Measurements from ENCODE around the gene CNOT4.

The CNOT4 gene

GRCh38 chr7:135509839-135510591 lies at the start of gene CNOT4:
Gene CNOT4 (minus strand): TSS chr7:135510102. CDS start chr7:135438331, 71,771 bp downstream.
- peak; percentile 98 for DNase-seq

GRCh38 chr7:135558881-135559280 lies 49.0 kb upstream of the CNOT4 start:
- DNase-seq = no peak

- DNase-seq = peak; percentile 81
These were observed 48.5 kb upstream of the CNOT4 start for GRCh38 chr7:135558337-135558767.

DNA sequence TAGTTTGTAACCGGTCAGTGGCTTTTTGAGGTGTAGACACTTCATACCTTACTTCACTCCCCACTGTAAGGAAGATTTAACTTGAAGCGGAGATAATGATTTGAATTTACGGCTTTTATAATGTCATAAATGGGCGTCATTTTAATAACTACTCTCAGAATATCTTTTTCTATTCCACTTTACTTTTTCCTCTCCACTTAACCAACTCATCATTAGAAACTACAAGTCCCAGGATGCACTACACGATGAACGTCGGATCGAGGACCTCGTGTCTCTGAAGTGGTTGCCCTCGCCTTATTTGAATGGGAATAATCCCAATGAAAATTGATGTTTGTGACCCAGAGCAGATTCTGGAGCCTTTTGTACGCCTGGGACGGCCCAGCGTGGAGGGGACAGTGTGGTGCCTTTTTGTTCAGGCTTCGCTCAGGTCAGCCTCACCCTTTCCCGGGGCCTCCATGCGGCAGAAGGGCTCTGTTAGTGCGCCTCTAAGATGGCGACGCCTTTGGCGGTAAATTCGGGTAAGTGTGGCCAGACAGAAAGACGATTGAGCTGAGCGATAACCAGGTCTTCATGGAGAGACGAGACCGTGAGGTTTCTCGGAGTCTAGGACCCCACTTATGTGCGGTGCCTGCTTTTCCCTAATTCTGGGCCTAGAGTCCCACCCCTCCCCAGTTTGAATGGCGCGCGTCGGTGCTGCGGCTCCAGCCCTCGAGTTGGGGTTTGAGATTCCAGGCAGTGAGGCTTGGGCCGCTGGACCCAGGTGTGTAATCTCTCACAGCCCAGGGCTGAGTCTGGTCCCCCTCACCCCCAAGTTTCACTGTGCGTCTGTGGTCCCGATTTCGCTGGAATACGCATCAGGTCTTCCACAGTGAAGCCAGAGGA lies 47.8 kb upstream of the CNOT4 start, which contains the start of gene NUP205:
NUP205 (plus strand) TSS at position 463 of the 882 bp plus-strand sequence; CDS start at position 491, 28 bp downstream.
- DNase-seq = peak; percentile 80

GRCh38 chr7:135553346-135553745 lies 43.4 kb upstream of the CNOT4 start:
- DNase-seq = no peak

GRCh38 chr7:135552148-135552547 lies 42.2 kb upstream of the CNOT4 start:
- DNase-seq = no peak

- DNase-seq = no peak
These were observed 40.3 kb upstream of the CNOT4 start for GRCh38 chr7:135550196-135550595.

DNA sequence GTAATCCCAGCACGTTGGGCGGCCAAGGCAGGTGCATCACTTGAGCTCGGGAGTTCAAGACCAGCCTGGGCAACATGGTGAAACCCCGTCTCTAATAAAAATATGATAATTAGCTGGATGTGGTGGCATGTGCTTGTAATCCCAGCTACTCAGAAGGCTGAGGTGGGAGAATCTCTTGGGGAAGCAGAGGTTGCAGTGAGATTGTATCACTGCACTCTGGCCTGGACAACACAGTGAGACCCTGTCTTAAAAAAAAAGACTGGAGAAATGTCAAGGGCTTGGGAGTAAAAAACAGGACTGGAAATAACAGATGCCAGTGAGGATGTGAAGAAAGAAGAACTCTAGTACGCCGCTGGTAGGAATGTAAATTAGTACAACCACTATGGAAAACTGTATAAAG lies 31.1 kb upstream of the CNOT4 start:
- no peak for DNase-seq

DNA sequence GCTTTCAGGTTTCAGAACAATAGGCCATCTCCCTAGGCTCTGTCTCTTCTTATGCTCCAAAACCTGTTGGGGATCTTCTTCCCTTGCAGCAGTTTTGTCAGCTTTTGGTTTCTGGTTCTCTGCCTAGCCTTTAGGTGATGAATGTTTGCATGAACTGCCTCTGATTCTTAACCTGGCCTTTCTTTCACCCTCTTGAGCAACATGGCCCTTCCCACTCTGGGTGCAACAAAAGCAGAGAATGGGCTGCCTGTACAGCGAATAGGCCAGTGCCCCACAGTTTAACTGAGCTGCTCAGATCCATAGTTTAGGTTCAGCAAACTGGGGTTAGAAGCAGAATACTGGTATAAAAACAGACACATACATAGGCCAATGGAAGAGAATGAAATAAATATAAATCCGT lies 29.7 kb upstream of the CNOT4 start:
- DNase-seq = no peak

GRCh38 chr7:135538376-135538775 lies 28.5 kb upstream of the CNOT4 start:
- DNase-seq = no peak

- DNase-seq = no peak
These were observed 28.0 kb upstream of the CNOT4 start for GRCh38 chr7:135537905-135538304.

- no peak for DNase-seq
These were observed 27.6 kb upstream of the CNOT4 start for GRCh38 chr7:135537453-135537852.

DNA sequence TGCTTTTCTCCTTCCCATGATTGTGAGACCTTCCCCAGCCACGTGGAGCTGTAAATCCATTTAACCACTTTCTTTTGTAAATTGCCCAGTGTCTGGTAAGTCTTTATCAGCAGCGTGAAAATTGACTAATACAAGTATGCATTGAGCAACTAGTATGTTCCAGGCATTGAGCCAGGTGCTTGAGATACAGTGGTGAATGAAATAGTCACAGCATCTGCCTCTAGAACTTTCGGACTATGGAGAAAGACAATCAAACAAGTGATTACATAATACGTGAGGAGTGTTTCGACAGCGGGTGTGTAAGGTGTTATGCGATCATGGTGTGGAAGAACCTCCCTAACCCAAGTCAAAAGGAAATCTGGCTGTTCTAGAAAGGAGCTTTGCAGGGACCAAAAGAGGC lies 26.2 kb upstream of the CNOT4 start:
- no peak for DNase-seq

DNA sequence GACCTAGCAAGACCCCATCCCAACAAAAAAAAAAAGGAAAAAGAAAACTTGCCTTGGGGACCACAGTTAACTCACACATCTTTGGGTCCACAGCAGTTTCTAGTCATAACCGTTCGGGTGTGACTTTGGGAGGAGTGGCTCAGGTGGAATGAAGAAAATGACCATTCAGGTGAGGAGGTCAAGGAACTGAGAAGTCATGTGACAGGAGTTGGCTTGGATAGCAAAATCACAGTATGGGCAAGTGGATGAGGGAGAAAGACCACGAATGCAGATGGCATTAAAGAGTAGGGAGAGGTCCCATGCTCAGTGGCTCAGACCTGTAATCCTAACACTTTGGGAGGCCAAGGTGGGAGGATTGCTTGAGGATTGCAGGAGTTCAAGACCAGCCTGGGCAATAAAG lies 17.1 kb upstream of the CNOT4 start:
- no peak for DNase-seq

- DNase-seq = no peak
These were observed 15.5 kb upstream of the CNOT4 start for GRCh38 chr7:135525426-135525825.

GRCh38 chr7:135523146-135523545 lies 13.2 kb upstream of the CNOT4 start:
- no peak for DNase-seq

GRCh38 chr7:135522509-135522908 lies 12.6 kb upstream of the CNOT4 start:
- DNase-seq = no peak

- DNase-seq = no peak
These were observed 10.0 kb upstream of the CNOT4 start for GRCh38 chr7:135519871-135520270.

DNA sequence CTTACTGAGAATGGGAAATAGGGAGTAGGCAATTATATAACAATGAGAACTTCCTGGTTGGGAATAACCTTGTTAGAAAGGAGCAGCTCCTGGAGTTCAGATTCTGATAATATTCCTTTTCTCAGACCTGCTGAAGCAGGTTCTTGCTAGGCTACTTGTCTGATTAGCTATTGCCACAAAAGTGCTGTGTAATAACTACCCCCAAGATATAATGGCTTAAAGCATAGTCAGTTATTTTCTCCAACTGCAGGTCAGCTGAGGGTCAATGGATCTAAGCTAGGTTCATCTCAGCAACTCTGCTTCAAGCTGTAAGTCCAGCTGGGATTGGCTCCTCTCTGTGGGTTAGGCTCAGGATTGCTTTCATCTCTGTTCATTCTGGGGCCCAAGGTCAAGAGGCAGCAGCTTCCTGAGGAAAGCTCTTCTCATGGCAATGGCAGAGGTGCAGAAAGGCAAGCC lies 9.4 kb upstream of the CNOT4 start:
- DNase-seq = no peak

GRCh38 chr7:135518748-135519147 lies 8.8 kb upstream of the CNOT4 start:
- DNase-seq = no peak

GRCh38 chr7:135517060-135517459 lies 7.2 kb upstream of the CNOT4 start:
- DNase-seq = no peak

DNA sequence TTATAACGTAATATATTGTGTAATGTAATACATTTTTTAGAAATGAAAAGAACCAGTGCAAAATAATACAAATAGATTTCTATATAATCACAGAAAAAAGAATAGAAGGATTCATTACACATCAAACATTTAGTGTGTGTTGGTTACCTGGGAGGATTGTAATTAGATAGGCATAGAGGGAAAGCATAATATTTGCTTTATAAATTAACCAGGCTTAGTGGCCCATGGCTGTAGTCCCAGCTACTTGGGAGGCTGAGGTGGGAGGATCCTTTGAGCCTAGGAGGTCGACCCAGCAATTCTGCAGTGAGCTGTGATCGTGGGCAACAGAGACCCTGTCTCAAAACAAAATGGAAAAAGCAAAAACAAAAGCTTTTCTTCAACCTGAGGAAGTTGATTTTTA lies 5.0 kb upstream of the CNOT4 start:
- DNase-seq = no peak

DNA sequence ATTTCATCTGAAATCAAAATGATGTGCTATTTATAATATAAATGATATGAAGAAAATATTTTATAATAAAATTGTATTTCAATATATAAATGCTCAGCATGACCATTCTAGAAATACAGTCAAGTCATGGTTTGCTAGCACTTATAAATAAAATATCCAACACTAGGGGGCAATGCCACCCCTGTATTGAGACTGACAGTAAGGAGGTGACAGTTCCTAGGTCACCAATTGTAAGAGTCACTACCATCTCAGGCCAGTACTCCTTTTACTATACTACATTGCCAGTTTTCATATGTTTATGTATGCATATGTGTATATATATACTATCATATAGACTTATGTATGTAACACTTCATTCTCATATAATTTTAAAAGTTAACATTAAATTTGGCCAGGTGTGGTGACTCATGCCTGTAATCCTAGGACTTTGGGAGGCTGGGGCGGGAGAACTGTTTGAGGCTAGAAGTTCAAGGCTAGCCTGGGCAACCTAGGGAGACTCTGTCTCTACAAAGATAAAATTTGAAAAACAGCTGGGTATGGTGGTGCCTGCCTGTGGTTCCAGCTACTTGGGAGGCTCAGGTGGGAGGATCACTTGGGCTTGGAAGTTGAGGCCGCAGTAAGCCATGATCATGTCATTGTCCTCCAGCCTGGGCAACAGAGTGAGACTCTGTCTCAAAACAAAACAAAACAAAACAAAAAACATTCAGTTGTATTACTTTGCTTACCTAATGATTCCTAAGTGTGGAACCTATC lies 2.4 kb upstream of the CNOT4 start:
- peak; percentile 79 for DNase-seq

All from activated CD4-positive, alpha-beta T cell treated with anti-CD3 and anti-CD28 coated beads, Interleukin-10, Interleukin-2, amounts not matched to agents 100 ng/mL and 50 ng/mL, durations not matched to agents 16 hours and 8 hours (primary cell).